HG03342 (cell line): ENCODE measurements around the gene AGR3.
A peak's percentile ranks its signal among the peaks of the same experiment; 100 is the strongest.
"Not testable (repeated sequence)": the region's sequence is repeated elsewhere in the genome, so short reads cannot be mapped to it uniquely, and the experiment has no call there.

Experiments
- ATAC-seq: cut with Tn5 transposase; IDR thresholded peaks from one replicate; pipeline ENCODE4 v1.9.1; 2021; ENCODE audit warnings: mild to moderate bottlenecking, moderate library complexity; ENCODE audit not compliant: unreplicated experiment

The AGR3 gene

DNA sequence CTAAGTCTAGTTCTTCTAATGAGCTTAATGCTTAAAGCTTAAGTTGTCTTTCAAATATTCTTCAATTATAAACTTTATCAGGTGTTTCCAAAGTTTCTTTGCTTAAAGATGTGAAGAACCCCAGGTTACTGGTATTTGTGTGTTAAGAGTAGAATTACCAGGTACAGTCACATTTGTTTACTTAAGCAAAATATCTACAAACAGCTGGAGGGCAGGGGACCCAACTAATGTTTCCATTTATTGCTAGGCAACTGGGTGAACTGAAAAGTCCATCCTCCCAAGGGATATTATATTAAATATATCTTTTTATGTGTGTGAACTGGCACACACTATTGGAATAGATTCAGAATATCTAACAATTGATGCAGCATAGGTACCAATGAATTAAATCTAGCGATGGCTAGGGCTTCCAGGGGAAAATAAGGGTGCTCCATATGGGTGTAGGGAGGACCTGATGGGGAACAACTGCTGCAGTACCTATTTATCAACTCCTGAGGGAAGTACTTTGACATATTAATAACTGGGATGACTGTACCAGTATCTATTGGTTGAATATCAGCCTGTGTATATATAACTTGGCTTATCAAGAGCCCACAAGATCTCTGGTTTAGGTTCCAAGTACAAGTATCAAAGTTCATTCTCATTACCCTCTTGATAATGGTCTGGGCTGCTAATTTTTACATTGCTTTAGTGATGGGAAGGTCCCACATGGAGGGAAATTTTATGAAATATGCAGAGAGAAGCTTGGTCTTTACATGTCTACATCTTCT, 10.3 kb upstream of the AGR3 start:
- ATAC-seq, result no peak

DNA sequence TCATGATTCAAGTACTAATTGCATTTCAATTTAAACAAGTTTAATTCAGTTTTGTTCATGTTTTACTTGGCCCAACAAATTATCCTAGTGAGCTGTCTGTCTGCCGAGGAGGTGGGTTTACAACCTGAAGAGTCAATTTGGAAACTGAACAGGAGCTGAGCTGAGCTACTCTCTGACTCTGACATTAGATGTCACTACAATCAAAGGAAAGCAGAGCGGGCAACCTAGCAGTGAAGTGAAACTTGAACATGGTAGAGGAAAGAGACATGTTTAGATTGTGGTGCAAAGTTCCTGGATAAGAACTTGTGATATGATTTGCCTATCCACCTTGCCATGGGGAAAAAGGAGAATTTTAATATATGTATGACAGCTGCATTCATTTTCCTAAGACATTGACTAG, 9.6 kb upstream of the AGR3 start:
- peak; percentile 48 for ATAC-seq

GRCh38 chr7:16889851-16890415, 8.2 kb upstream of the AGR3 start:
- no peak for ATAC-seq

GRCh38 chr7:16889305-16889704, 7.5 kb upstream of the AGR3 start:
- no peak for ATAC-seq

GRCh38 chr7:16883918-16884317, 2.1 kb upstream of the AGR3 start:
- no peak for ATAC-seq

GRCh38 chr7:16880554-16880953, 1.2 kb downstream of the AGR3 start:
- no peak for ATAC-seq

GRCh38 chr7:16879181-16879580, 2.6 kb downstream of the AGR3 start:
- ATAC-seq, result no peak

DNA sequence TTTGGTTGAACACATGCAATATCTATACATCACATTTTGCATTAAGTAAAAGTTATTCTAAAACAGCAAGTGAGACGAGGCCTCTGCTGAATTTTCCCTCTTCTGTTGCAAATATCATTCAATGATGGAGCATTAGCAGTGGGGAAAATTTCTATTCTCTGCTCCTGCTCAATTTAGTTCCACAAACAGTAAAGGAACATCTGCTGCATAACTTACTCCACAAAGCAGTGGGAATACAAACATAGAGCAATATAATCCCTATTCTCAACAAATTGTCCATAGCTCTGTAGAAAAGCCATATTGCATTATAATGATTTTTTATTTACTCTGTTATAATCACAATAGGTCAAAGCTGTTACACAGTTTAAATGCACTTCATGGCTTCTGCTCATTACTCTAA, 5.9 kb downstream of the AGR3 start:
- ATAC-seq, result no peak

DNA sequence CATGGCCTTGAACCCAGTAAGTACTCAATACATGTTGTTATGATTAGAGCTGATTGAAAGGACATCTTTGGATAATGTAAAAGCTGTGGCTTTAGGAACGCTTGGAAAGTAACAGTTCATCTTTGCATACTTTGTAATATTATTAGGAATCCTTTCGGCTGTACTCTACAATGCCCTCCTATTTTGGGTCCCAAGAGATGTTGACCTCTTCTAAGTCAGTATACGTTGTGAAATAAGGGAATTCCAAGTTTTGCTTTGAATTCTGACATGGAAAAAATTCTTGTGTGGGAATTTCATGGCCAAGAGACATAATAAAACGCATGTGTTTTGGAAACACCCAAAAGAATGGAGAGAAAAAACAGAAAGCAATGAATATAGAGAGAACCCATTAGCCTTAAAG, 7.7 kb downstream of the AGR3 start:
- no peak for ATAC-seq

- ATAC-seq, result no peak
Observed at GRCh38 chr7:16867328-16867727, 14.5 kb downstream of the AGR3 start.

- ATAC-seq, result not testable (repeated sequence)
Observed at GRCh38 chr7:16853189-16853588, 28.6 kb downstream of the AGR3 start.

GRCh38 chr7:16851829-16852228, 30.0 kb downstream of the AGR3 start:
- ATAC-seq, result no peak

GRCh38 chr7:16850614-16851466, 30.9 kb downstream of the AGR3 start:
- no peak for ATAC-seq

DNA sequence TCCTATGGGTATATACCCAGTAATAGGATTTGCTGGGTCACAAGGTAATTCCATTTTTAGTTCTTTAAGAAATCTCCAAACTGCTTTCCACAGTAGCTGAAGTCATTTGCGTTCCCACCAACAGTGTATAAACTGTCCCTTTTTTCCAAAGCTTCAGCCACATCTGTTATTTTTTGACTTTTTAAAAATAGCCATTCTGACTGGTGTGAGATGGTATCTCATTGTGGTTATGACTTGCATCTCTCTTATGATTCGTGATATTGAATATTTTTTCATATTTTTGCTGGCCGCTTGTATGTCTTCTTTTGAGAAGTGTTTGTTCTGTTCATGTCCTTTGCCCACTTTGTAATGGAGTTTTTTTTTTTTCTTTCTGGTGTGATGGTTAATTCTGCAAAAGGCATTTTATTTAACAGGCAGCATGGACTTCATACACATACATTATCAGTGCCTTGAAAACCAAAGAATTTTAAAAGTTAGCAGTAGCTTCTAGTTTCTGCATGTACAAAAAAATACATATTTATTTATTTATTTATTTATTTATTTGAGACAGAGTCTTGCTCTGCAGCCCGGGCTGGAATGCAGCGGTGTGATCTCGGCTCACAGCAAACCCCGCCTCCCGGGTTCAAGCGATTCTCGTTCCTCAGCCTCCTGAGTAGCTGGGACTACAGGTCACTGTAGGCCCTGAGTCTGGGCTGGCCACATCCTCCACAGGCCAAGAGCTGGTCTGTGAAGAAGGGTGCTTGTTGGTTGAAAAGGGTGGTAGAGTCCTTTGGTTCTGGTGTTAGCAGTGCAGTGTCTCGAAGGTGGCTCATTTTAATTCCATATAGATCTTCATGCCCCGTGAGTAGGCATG, 32.3 kb downstream of the AGR3 start:
- no peak for ATAC-seq

DNA sequence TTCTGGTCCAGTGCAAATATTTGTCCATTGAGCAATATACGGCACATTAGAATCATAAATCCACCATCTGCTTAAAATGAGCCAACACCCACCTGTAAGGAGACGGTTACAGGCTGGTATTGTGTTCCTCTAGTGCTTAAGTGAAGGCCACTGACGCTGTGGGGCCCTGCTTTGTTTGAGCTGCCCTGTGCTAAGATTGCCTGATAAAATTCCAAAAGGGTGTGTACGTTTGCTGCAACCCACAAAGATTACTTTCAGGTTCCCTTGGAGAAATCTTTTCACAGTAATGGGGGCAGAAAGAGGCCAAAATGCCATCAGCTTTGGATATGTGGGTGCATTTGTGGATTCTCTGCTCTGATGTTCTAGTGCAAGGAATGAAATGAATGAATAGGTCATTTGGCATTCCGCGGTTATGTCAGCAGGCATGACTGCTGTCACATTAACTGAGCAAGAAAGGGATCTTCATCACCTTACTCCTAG, 34.4 kb downstream of the AGR3 start:
- no peak for ATAC-seq

DNA sequence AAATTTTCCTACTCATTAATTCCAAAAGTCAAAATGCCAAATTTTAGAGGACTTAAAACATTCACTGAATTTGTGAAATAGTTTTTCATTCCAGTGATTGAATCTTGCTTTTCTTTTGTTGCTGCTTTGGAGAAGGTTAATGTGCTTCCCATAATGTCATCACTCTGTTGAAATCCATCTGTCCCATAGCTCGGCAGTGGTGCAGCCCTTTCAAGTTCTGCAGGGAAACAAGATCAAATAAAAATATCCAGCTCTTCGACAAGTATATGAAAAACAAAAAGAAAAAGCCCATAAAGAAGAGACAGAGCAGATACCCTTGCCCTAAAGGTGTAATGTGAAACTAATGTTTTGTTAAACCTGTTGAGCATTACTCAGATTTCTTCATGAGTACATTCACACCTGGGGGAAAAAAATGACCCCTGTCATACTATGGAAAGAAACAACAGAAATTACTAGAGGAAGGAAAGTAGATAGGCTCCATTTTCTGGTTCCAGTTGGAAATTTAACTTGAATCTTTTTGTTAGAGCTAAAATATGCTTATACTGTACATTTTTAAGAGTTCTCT, 35.1 kb downstream of the AGR3 start:
- ATAC-seq, result no peak

GRCh38 chr7:16845746-16846145, 36.0 kb downstream of the AGR3 start:
- ATAC-seq, result no peak

DNA sequence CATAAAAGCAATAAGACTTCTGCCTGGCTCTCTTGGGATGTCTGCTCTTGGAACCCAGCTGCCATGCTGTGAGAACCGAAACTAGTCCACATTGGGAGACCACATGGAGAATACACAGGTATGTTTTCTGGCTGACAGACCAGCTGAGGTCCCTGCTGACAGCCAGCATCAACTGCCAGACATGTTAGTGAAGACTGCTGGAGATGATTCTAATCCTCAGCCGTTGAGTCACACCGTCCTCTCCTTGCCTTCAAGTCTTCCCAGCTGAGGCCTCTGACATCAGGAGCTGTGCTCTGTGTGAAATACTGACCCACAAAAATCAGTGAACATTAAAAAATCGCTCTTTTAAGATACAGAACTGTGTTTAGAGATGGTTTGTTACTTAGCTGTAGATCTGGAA, 40.1 kb downstream of the AGR3 start:
- ATAC-seq, result no peak

GRCh38 chr7:16840094-16840493, 41.7 kb downstream of the AGR3 start:
- ATAC-seq, result no peak

DNA sequence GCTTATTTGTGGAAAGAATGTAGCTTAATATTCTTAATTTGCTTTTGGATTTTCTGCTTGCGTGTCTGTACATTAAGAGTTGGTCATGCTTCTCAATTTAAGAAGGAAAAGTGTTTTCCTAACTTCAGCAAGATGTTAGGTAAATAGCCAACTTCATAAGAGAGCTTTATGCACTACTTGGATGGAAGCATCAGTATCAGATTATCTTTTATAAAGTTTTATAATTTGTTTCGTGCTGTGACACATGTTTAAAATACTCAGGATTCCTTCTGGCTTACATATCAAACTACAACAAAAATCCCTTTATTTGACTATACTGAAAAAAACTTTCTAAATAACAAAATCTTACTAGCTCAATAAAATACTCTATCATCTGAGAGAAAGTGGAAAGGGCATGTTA, 42.1 kb downstream of the AGR3 start:
- ATAC-seq, result no peak

- no peak for ATAC-seq
Observed at GRCh38 chr7:16838891-16839290, 42.9 kb downstream of the AGR3 start.
